GM21515 (cell line): ENCODE data around the gene HIPK1.

Experiments
- ATAC-seq: cut with Tn5 transposase; IDR thresholded peaks from one replicate; pipeline ENCODE4 v1.9.1; 2021; ENCODE audit not compliant: unreplicated experiment

HIPK1 gene

GRCh38 chr1:113913312-113913668 lies 15.8 kb upstream of the HIPK1 start:
- no peak for ATAC-seq

- ATAC-seq = no peak
Measured at GRCh38 chr1:113913887-113914664, 15.0 kb upstream of the HIPK1 start.

DNA sequence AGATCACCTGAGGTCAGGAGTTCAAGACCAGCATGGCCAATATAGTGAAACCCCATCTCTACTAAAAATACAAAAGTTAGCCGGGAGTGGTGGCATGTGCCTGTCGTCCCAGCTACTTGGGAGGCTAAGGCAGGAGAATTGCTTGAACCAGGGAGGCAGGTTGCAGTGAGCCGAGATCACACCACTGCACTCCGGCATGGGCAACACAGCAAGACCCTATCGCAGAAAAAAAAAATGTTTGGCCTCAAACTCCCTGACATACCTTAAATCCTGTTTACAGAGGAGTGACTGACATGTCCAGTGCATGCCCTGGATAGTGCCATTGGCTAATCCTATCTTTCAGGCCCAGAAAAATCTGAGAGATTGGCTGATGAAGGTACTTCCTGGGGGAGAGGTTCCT lies 12.2 kb upstream of the HIPK1 start:
- no peak for ATAC-seq

DNA sequence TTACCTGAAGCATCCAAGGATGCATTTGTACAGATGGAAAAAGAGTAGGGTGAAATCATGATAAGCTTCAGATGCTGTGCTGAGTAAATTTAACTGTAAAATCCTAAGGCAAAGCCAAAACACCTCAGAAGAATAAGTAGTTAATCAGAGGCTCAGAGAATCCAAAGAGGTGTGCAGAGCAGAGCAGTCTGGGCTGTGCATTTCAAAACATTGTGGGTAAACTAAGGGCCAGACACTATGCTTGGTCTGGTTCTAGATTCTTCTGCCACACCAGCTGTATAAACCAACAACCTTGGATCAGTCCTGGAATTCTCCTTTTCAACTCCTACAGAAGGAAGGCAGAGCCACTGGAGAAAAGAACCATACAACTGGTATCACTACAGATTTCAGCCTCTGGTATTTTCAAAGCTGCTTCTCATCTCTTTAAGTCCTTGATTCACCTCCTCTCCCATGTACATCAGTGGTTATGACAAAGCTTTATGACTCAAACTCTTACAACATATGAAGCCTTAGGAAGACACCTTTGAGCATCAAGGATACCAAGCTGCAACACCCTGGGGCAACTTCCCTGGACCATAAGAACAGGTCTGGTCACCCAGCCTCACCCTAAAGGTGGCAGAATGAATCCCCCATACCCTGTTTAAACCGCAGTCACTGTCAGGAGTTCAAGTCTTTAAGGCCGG lies 11.6 kb upstream of the HIPK1 start:
- no peak for ATAC-seq

- ATAC-seq = no peak
Measured at GRCh38 chr1:113918243-113918642, 10.9 kb upstream of the HIPK1 start.

- ATAC-seq = no peak
Measured at GRCh38 chr1:113922957-113923356, 6.2 kb upstream of the HIPK1 start.

- ATAC-seq = no peak
Measured at GRCh38 chr1:113924473-113924872, 4.7 kb upstream of the HIPK1 start.

DNA sequence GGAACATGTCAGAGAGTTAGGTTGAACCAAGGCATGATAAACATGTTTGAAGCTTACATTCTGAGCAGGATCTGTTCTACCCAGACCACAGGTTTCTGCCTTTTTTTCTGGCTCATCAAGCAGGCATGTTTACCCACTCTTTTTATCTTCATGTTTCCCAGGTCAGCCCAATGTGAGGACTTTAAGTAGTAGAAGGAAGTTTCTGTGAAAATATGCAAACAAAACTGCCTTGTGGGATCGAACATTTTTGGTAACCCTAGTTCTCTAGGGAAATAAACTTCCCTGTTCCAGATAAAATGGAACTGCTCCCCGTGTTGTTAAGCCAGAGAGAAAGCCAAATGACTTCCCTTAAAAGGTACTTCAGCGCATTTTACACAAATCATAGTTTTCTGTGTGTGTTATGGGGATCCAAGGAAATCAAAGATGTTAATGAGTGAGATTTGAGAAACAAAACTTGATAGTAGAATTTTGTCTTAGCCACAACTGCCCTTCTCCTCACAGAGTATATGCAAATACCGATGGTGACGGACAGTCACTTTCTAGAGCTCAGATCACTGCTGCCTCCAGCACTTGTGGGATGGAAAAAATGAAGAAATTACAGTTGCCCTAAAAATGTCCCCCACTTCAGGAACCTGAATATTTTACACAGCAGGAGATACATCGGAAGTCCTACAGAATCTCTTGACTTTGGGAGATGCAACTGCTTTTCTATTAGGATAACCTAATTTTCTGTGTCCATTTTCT lies 765 bp upstream of the HIPK1 start:
- peak; percentile 32 for ATAC-seq

DNA sequence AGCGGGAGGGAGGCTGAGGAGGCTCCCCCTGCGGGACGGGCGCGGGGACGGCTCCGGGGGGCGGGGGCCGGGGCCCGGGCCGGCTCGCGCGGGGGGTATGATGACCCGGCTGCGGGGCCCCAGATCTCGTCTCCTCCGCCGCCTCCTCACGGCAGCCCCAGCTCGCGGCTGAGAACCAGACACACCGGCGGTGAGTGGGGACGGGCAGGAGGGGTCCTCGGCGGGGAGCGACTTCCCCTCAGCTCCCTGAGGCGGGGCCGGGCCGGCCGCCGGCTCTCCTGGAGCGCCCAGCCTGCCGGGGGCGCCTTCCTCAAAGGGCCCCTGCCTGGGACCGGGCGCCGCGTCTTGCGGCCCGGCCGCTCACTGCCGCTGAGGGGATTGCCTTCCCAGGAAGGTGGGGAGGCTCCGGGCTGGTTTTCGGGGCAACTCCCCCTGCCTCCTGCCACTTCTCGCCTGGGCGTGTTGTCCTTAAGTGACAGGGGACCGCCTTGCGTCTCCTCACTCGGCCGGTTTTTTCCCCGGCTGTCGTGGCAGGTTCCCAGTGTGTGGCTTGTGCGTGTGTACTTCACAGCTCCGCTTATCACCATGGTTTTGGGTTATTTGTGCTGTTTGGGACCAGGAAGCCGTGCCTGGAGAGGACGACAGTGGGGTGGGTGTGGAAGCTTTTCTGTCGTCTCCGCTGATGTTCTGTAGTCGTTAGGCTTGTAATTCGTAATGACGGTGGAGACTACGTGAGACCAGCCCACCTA lies 800 bp downstream of the HIPK1 start:
- peak; percentile 28 for ATAC-seq

DNA sequence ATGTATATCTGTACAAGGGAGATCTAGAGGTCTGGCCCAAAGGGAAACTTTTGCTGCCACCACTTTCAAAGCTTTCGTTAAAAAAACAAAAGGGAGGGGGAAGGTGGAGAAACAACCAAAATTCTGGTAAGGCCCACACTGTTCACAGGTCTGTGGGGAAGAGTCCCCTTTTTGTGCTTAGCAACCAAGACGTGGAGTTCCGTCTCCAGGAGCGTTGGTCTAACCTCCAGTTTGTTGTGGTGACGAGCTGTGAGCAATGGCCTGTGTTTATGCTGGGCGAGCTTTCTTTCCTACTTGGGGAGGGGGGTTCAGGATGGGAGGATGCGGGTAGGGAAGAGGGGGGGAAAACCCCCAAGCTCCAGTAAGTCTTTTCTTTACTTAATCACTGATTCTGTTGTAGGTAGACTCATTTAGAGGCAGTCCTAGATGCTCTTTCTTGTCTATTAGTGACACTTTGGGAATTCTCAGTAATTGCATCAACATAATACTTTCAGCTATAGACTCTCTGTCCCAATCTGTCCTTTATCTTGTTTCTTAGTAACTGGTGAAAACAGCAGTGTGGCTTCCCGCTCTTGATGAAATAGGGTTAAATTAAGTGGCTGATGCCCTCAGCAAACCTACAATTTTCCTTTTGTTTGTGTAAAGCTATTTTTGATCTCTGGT lies 1.5 kb downstream of the HIPK1 start:
- ATAC-seq = peak; percentile 30

- ATAC-seq = no peak
Measured at GRCh38 chr1:113931451-113931851, 2.3 kb downstream of the HIPK1 start.

- ATAC-seq = no peak
Measured at GRCh38 chr1:113934006-113934405, 4.9 kb downstream of the HIPK1 start.

GRCh38 chr1:113934511-113935055 lies 5.5 kb downstream of the HIPK1 start:
- ATAC-seq = no peak

- no peak for ATAC-seq
Measured at GRCh38 chr1:113935176-113935575, 6.1 kb downstream of the HIPK1 start.

GRCh38 chr1:113935970-113936369 lies 6.8 kb downstream of the HIPK1 start:
- no peak for ATAC-seq

DNA sequence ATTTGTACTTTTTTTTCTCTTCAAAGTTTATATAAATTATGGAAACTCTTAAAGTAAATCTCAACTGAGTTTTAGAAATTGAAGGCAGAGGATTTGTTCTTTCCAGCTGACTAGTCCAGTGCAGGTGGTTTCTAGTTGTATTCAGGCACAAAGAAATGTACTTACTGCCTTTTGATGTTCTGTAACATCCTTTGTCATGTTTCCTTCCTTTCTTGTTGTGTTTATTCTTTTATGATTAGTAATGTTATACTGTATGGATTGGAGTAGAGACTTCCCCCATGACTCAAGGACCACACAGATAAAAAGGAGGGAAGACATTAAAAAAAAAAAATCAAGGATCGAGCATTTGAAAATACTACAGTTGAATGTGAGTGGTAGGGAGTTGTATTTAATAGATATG lies 8.0 kb downstream of the HIPK1 start:
- no peak for ATAC-seq

GRCh38 chr1:113938192-113938591 lies 9.1 kb downstream of the HIPK1 start:
- no peak for ATAC-seq

- peak; percentile 54 for ATAC-seq
Measured at GRCh38 chr1:113940365-113941244, 11.5 kb downstream of the HIPK1 start.

- ATAC-seq = no peak
Measured at GRCh38 chr1:113941245-113941559, 12.1 kb downstream of the HIPK1 start.

DNA sequence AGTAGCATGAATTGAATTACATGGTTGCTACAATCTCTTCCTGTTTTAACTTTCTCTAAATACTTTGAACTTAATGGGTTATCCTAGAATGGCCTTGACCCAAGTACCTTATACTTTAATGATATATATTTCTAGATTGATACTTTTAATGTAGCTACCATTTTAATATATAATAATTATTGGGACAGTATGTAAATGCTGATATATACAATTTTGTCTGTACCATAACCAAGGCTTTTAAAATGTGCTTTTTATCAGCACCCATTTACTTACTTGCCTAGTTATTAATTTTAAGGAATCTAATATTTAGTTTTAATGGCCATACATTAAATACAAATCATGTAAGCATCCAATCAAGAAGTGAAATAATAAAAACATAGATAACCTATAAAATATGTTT lies 13.4 kb downstream of the HIPK1 start:
- no peak for ATAC-seq
